Hepatocyte (in vitro differentiated cells): Measurements from ENCODE around the gene FXYD6. TPM values are rescaled to one million over a fixed set of nuclear protein-coding genes. Genes with fewer than 3 reads are reported as not detected.

Experiments
- DNase-seq: peaks from one replicate; pipeline ENCODE4 v3.0.0-alpha.2; 2016; ENCODE audit warnings: low spot score
- H2AFZ ChIP-seq: fragments of 200-600 bp; sonication (generic); 2 replicates; pipeline ENCODE4 v1.6.0; 2016; ENCODE audit warnings: antibody characterized with exemption, mild to moderate bottlenecking
- H3K27ac ChIP-seq: fragments of 200-600 bp; sonication (generic); 2 replicates; pipeline ENCODE4 v1.5.1; 2016; ENCODE audit warnings: mild to moderate bottlenecking
- H3K27me3 ChIP-seq: fragments of 200-600 bp; sonication (generic); 2 replicates; pipeline ENCODE4 v1.6.1; 2016
- H3K36me3 ChIP-seq: fragments of 200-600 bp; sonication (generic); replicated peaks from 2 replicates; pipeline ENCODE4 v1.5.1; 2016; ENCODE audit warnings: low read depth; ENCODE audit not compliant: insufficient read depth
- H3K4me1 ChIP-seq: fragments of 200-600 bp; sonication (generic); 2 replicates; pipeline ENCODE4 v1.5.1; 2016; ENCODE audit warnings: mild to moderate bottlenecking, moderate library complexity; ENCODE audit not compliant: insufficient read depth
- H3K4me2 ChIP-seq: fragments of 200-600 bp; sonication (generic); 2 replicates; pipeline ENCODE4 v1.6.0; 2016
- H3K4me3 ChIP-seq: fragments of 200-600 bp; sonication (generic); 2 replicates; pipeline ENCODE4 v1.5.1; 2016; ENCODE audit warnings: mild to moderate bottlenecking
- H3K79me2 ChIP-seq: fragments of 200-600 bp; sonication (generic); 2 replicates; pipeline ENCODE4 v1.6.0; 2017; ENCODE audit warnings: mild to moderate bottlenecking
- H3K9me2 ChIP-seq: fragments of 200-600 bp; sonication (generic); replicated peaks from 2 replicates; pipeline ENCODE4 v1.6.0; 2017; ENCODE audit warnings: mild to moderate bottlenecking; ENCODE audit not compliant: insufficient read depth
- H3K9me3 ChIP-seq: fragments of 200-600 bp; sonication (generic); 2 replicates; pipeline ENCODE4 v1.5.1; 2016; ENCODE audit warnings: low read depth, mild to moderate bottlenecking
- H4K20me1 ChIP-seq: fragments of 200-600 bp; sonication (generic); 2 replicates; pipeline ENCODE4 v1.6.0; 2016; ENCODE audit warnings: mild to moderate bottlenecking; ENCODE audit not compliant: insufficient read depth, poor library complexity, severe bottlenecking
- CTCF ChIP-seq: fragments of 200-600 bp; sonication (generic); IDR thresholded peaks from 2 replicates; pipeline ENCODE4 v1.5.1; 2016; ENCODE audit warnings: antibody characterized with exemption, mild to moderate bottlenecking; ENCODE audit not compliant: poor library complexity
- EZH2 ChIP-seq: fragments of 200-600 bp; sonication (generic); IDR thresholded peaks from 2 replicates; pipeline ENCODE4 v1.6.1; 2016; ENCODE audit warnings: antibody characterized with exemption, mild to moderate bottlenecking, borderline replicate concordance
- EZH2phosphoT487 ChIP-seq: fragments of 200-600 bp; sonication (generic); IDR thresholded peaks from one replicate; pipeline ENCODE4 v1.6.1; 2018; ENCODE audit warnings: antibody characterized with exemption, mild to moderate bottlenecking, low read depth, moderate library complexity; ENCODE audit not compliant: unreplicated experiment, severe bottlenecking
- WGBS: methylation state at CpG from one replicate; pipeline ENCODE4 v1.1.6; 2016; ENCODE audit warnings: low lambda C conversion rate; ENCODE audit errors: missing lambda C conversion rate; 5-methylcytosine and 5-hydroxymethylcytosine counted together
- polyA plus RNA-seq: library from polyadenylated mRNA; unstranded; fragments of >200 nt; fragmentation: Nextera tagmentation; extraction: Ambion mirVana; gene quantifications from 2 replicates; pipeline ENCODE4 v1.2.1, GENCODE V29; 2016
- total RNA-seq: library from RNA; depleted of rRNA; stranded (reverse); fragments of >200 nt; gene quantifications from 2 replicates; pipeline ENCODE4 v1.2.3, GENCODE V29; 2014

FXYD6 gene
- total and polyA plus RNA-seq, 2 experiments from 2014 or later: 28.3 to 56.9 TPM

GRCh38 chr11:117829369-117829725 lies 47.1 kb downstream of the FXYD6 start:
- Histone ChIP-seq H3K4me1 (peaks cover 38% of the 10 kb centered on the region), H2AFZ (no peak overlapping the region), H3K4me3 (no peak overlapping the region), H3K27ac (peak overlapping the region; percentile 85), H4K20me1 (no peaks in the 10 kb centered on the region), H3K9me3 (no peaks in the 10 kb centered on the region), H3K36me3 (no peaks in the 10 kb centered on the region), H3K9me2 (no peaks in the 10 kb centered on the region), H3K4me2 (no peak overlapping the region), H3K27me3 (no peaks in the 10 kb centered on the region), H3K79me2 (no peaks in the 10 kb centered on the region)
- TF ChIP-seq CTCF: no peak
- TF ChIP-seq EZH2phosphoT487: no peak
- no peak for TF ChIP-seq EZH2
- no peak for DNase-seq
- 68% methylated on average over 4 of the region's 7 CpGs for WGBS

DNA sequence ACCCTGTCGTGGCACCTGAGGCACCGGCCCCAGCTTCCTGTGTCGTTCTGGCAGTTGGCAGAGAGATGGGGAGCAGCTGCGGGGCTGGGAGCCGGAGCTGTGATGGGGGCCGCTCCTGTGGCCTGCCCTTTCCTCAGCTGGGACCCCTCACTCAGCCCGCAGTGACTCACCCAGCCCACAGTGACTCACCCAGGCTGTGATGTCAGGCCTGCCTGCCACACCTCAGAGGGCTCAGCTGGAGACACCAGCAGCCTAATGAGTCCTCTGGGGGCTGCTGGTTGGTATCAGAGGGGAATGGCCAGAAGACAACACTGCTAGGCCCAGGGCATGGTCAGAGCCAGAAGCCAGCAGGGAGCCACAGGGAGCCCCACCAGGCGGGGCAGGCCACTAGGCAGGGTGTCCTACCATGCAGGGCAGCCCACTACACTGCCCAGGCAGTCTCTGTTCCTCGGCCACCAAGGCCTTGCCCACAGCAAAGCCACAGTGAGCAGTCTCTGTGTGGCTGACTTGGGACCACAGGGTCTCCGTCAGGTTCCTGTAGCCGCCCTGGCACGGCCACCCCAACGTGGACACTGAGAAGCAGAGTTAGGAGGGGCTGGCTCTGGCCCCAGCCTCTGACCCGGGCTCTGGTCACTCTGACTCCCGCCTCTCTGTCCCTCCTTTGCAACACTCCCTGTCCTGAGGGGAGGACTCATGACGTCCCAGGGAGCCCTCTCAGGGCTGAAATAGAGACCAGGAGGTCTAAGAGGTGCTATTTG lies 47.7 kb downstream of the FXYD6 start:
- H2AFZ ChIP-seq: no peak overlapping the region
- no peaks in the 10 kb centered on the region for H3K9me3 ChIP-seq
- H3K4me1 ChIP-seq: peaks cover 38% of the 10 kb centered on the region
- H3K36me3 ChIP-seq: no peaks in the 10 kb centered on the region
- H4K20me1 ChIP-seq: no peaks in the 10 kb centered on the region
- H3K27ac ChIP-seq: peak overlapping the region; percentile 85
- H3K4me2 ChIP-seq: peak overlapping the region; percentile 37
- H3K27me3 ChIP-seq: no peaks in the 10 kb centered on the region
- DNase-seq: peak; percentile 84
- 65% methylated on average over 16 of the region's 16 CpGs for WGBS
- no peaks in the 10 kb centered on the region for H3K9me2 ChIP-seq
- TF ChIP-seq CTCF: no peak
- TF ChIP-seq EZH2phosphoT487: no peak
- no peak for TF ChIP-seq EZH2
- H3K79me2 ChIP-seq: no peaks in the 10 kb centered on the region
- H3K4me3 ChIP-seq: no peak overlapping the region

GRCh38 chr11:117827521-117828511 lies 48.6 kb downstream of the FXYD6 start:
- no peak for DNase-seq

More at GRCh38 chr11:117827521-117828511, 48.6 kb downstream of the FXYD6 start:
- H3K79me2 ChIP-seq: no peaks in the 10 kb centered on the region
- H2AFZ ChIP-seq: no peak overlapping the region
- WGBS: 92% methylated on average over 14 of the region's 15 CpGs
- H3K9me2 ChIP-seq: no peaks in the 10 kb centered on the region
- no peak for TF ChIP-seq EZH2
- no peak for TF ChIP-seq CTCF
- TF ChIP-seq EZH2phosphoT487: no peak
- no peaks in the 10 kb centered on the region for H4K20me1 ChIP-seq
- no peaks in the 10 kb centered on the region for H3K27me3 ChIP-seq
- peak overlapping the region; percentile 65 for H3K27ac ChIP-seq
- no peaks in the 10 kb centered on the region for H3K9me3 ChIP-seq
- H3K4me2 ChIP-seq: no peak overlapping the region
- peaks cover 36% of the 10 kb centered on the region for H3K4me1 ChIP-seq
- H3K36me3 ChIP-seq: no peaks in the 10 kb centered on the region
- H3K4me3 ChIP-seq: no peak overlapping the region
